GM21528 (cell line): ENCODE data around the gene MSI2.

Source experiments
- ATAC-seq: cut with Tn5 transposase; IDR thresholded peaks from one replicate; pipeline ENCODE4 v1.9.1; 2021; ENCODE audit warnings: mild to moderate bottlenecking, moderate library complexity; ENCODE audit not compliant: unreplicated experiment, low FRiP score

MSI2 gene

GRCh38 chr17:57544834-57545463, 288.6 kb downstream of the MSI2 start:
- no peak for ATAC-seq

DNA sequence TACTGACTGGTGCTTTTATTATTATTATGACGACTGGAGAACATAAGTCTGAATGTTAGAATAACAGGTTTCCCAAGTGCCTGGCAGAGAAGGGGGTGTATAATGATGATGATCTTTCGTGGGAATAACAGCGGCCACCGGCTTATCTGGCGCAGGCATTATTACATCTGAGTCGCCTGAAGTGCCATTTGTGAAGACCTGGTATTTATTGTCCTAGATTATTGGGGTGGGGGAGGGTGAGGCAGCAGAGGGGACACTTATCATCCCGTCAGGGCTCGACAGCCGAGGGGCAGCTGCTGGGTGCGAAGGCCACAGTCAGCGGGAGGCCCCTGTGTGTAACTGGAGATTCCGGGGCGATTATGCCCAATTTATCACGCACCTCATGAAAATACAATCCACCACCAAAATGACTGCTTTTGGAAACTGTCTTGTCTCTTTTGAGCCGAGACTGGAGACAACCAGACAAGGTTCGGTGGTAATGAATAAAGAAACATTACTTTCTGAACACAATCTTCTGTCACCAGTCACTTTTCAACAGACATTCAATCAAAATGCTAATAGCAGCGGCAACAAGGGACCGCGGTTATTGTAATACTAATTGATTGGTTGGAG, 289.5 kb downstream of the MSI2 start:
- ATAC-seq = no peak

DNA sequence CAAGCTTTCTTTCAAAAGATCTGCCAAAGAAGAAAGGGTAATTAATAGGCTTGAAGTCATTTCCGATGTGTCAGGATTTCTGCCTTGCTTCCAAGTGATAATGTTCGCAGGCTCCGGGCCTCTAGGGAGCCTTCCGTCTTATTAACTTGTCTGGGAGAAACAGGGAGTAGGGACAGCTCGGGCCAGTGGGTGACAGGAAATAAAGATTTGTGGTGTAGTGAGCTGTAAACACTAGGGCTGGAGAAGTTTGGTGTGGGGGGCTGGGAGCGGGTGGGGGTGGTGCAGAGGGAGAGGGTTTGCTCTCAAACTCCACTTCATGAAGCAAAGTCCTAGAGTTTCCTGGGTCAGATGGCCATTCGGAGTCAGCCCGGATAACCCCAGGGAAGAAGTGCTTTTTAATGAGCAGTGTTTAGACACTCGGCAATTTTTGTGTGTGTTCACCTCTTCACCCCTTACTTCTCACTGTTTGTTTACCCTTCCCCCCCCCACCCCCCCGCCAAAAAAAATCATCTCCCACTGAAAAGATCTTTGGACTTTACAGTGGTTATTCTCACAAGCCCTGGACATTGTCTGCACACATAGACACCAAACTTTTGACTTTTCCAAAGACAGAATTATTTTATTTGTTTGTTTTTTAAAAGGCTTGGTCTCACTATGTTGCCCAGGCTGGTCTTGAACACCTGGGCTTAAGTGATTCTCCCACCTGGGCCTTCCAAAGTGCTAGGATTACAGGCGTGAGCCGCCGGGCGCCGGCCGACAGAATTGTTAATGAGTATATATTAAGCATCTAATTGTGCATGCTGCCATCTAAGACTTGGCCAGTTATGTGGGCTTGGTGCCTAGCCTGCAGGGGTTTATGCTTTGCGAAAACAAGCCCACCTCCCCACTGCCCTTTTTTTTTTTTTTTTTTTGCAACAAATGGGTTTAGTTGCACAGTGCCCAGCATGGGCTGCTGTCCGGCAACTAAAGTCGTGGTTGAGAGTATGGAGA, 292.4 kb downstream of the MSI2 start:
- ATAC-seq = no peak

GRCh38 chr17:57549468-57549867, 293.1 kb downstream of the MSI2 start:
- no peak for ATAC-seq

DNA sequence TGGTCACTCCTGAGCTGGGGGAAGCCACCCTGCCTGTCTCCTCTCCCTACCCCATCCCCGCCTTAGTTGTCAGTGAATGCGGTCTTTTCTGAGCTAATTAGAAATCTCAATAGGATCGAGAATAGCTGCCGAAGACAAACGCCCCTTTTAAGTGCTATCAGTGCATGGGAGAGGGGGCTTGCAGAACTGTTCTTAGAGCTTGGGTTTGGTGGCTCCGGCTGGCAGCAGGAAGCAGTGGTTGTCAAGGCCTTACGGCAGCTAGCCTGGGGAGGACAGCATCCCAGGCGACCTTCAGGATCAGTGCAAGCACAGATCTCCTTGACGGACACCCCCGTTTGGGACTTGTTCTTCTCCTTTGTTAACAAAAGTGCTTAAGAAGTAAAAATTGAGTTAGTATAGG, 293.7 kb downstream of the MSI2 start:
- no peak for ATAC-seq

DNA sequence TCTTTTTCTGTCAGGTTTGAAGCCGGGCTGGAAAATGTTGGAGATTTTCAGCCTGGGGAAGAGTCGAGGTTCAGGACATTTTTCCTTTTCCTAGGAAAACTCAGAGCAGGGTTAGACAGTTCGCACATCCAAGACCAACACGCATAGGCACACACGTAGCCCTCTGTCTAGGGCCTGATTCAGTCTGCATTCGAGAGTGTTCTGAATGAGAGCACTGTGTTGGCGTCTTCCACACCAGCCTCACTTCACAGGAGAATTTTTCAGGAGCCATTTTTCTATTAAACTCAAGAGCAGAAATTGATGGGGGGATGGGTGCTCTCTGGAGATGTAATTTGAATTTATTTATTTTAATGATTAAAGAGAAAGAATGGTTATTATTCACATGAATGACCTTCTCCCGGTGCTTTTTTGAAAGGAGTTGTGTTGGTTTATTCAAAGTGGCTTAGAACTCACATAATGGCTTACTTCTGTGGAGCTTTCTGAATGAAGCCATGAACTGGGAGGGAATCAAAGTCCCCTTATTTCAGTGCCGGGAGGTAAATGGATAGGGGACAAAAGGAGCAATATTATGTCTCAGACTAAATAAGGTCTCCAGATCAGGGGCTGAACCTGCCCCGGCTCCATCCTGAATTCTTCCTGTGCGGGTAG, 294.5 kb downstream of the MSI2 start:
- ATAC-seq = no peak

DNA sequence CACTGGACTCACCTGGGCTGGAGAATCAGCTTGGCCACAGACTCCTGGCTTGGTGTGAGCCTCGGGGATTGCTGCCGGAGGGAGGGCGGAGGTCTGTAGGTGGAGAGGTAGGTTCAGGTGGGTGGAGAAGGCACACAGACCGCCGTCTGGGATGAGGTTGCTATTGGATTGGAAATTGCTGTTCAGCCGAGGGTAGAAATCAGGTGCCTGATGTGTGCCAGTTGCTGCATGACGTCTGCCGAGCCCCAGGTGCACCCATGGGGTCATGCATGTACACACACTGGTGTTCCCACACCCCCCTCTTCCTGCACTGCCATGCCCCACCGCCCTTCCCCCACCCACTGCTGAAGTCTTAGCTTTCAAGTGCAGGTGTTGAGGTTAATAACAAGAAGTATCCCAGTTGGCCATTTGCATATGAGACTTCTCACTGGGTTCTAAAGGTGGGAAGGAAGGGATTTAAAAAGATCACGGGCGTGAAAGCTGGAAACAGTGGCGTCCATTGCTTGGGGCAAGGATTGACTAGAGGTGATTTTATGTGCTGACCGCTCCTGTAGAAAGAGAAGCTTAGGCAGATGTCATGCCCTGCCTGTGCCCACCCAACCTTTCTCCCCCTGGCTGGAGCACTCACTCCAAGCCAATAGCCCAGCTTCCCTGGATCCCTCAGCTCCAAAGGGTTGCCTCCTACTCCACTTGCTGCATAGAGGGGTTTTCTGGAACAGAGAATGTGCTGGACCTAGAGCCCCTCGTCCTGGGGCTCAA, 295.2 kb downstream of the MSI2 start:
- ATAC-seq = no peak

DNA sequence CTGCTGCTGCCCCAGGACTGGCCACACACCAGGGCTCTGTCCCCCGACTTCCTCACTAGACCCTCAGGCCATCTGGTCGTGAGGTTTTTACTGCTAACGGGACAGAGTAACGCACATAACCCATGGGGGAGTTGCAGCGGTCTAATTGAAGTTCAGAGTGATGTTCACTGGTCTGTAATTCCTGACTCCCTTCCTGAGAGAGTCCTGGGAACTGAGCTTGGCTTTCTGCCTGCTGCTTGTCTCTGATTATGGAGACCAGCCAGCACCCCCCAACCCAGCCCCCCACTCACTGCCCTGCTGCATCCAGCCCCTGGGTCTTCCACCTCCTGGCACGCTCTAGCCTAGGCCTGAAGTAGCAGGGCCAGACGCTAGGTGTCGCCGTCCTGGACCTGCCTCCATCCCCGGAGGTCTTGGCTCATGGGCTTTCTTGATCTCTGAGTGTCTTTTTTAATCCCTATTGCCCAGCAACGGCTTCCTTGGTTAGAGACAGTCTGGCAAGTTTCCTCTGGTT, 295.8 kb downstream of the MSI2 start:
- no peak for ATAC-seq

DNA sequence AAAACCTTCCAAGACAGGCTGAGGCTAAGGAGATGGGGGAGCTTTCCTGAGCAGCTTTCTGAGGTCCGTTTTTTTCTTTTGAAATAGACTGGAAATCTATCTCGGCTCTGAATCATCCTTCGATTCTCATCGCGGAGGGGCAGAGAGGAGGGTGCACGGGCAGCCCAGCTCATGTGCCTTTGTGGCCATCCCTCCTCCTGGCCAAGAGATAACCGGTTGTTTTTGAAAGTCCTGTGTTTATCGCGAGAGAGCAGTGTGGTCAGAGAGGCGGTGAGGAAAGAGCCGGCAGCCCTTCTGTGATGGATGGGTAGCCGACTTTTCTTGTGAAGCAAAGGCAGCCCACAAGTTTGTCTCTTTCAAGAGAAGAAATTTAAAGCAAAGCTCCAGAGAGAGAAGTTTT, 297.2 kb downstream of the MSI2 start:
- no peak for ATAC-seq

DNA sequence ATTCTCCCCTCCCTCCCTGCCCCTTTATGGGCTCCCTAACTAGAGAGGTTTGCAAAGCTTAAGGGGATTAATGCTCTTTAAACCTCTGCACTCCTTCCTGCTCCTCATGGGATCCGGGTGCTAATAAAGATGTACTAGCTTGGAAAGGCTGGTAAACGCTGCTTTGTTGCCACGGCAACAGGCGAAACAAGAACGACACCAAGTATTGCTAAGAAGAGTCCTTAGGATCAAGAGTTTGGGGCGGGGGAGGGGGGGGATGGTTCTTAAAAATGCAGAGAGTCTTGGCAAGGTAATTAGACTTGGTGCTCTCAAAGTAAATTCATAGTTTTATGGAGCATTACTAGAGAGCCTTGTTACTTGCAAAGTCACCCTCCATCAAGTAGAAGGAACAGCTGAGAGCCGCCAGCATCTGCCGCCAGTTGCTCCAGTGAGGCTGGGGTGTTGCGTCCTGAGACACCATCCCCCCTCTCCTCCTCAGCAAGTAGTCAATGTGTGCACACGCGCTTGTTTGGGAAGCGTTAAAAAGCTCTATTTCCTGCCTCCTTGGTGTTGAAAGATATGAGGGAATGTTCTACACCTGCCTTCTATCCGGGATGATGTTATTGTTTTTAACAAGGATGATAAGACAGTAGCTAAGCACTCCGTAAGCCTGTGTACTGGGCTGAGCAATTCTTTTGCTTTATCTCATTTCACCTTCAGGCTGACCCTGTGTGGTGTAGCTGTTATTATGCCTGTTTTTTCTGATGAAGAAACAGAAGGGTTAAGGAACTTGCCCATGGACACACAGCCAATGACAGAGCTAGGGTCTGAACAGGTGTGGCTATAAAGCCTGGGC, 297.9 kb downstream of the MSI2 start:
- no peak for ATAC-seq

DNA sequence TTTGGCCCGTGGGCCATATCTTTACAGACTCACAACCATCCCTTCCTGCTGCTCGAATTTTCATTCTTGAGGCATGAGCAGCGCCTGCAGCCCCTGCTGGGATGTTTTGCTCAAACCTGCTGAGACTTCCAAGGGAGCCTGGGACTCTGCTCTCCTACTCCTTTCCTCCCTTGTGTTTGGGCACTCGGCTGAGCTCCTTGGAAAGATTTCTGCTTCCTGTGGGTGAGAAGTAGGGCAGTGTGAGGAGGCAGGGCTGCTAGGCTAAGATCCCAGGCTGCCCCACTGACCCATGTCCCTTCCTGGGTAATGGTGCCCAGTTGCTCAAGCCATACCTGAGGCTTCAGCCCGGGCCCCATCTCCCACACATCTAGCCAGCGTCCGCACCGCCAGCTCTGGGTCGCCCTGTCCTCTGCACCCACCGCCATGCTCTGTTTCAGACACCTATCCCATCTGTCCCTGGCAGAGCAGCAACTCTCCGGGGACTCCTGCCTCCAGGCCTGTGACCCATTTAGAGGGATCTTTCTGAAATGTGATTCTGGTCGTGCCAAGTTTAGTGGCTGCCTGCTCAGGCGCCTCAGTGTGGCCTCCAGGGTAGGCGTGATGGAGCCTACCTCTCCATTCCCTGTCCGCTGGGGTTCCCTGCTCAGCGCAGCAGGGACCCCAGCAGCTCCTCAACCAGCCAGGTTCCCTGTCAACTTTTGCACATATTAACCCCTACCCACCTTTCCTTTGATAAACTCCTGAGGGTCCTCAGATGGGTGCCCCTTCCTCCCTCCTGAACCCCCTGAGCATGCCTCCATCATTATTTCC, 298.7 kb downstream of the MSI2 start:
- no peak for ATAC-seq

DNA sequence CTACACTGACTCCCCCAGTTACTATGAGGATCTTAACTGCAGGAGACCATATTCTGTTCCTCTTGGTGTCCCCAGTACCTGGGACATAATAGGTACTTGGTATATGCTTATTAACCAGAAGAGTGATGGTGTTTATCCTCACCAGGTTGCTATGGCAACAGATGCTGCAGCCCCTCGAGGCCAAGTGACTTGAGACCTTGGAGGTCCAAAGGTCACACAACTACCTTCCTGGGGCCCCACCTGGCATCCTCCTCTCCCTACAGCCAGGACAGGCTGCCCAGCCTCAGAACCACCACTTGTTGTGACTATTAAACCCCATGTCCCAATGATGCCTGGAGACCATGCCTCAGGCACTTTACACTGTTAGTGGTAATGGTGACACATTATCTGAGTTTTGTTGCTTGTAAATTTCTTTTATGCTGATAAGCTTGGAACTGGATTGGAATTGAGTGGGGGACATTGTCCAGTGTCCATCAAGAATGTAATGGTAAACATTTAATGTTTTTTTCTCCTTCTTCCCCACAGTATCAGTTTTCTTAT, 299.4 kb downstream of the MSI2 start:
- no peak for ATAC-seq

DNA sequence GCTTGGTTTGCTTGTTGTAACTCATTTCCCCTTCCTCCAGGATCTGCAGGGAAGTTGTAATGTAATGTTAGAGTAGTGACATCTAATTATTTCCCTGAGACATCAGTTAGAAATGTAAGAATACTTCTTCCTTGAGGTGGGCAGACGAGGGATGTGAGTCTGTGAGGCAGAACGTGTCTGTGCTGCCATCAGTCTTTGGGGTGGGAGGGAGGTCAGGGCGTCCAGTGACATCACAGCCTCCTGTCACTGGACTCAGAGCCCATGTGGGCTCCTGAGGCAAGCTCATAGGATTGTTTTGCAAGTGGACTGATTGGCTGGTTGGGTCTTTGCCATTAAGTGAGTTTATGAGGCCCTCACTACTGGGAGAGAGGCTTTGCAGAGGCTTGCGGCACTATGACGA, 300.0 kb downstream of the MSI2 start:
- no peak for ATAC-seq

GRCh38 chr17:57556977-57557376, 300.7 kb downstream of the MSI2 start:
- ATAC-seq = no peak

- ATAC-seq = no peak
Measured at GRCh38 chr17:57557416-57557815, 301.1 kb downstream of the MSI2 start.

- ATAC-seq = no peak
Measured at GRCh38 chr17:57557834-57558681, 301.7 kb downstream of the MSI2 start.

DNA sequence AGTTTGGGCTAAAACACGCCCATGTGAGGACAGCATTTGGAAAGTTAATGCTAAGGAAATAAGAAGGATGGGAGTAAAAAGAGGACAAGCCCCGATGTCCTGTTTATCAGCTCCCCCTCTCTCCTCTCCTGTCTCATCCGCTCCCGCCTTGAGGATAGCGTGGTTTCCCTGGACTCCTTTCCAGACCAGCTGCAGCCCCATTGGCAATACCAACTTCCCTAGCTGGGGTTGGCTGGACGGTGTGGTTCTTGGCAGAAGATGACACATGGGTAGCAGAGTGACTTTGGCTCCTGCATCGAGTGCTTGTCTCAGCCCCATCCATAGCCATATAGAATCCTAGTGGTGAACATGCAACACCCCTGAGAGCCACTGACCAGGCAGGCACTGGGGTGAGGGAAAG, 302.9 kb downstream of the MSI2 start:
- no peak for ATAC-seq
